Measurements from ENCODE around the gene TRAF4. TPM values are rescaled to one million over a fixed set of nuclear protein-coding genes. Genes with fewer than 3 reads are reported as not detected.

TRAF4 gene
- total and polyA plus RNA-seq, 4 donors, result 35.7 to 92.4 (median 54.1) TPM

GRCh38 chr17:28796062-28796461 is 52.3 kb downstream of the TRAF4 start:
- H3K4me3 ChIP-seq, result no peak overlapping the region
- WGBS, 2 donors, result 83 to 92% methylated on average over 2 of the region's 2 CpGs
- H3K9me3 ChIP-seq (ENCODE audit: control insufficient read depth in 4 of 4, insufficient read depth in 3 of 4, low read length in 3 of 4), result no peaks in the 10 kb centered on the region
- DNase-seq, result no peak
- H3K9ac ChIP-seq (ENCODE audit: insufficient read depth in 1 of 2, low read length in 2 of 2), result no peak overlapping the region
- no peaks in the 10 kb centered on the region for H3K27me3 ChIP-seq (ENCODE audit: control insufficient read depth in 3 of 3, insufficient read depth in 3 of 3, low read length in 2 of 3)
- TF ChIP-seq, protein P1, sequence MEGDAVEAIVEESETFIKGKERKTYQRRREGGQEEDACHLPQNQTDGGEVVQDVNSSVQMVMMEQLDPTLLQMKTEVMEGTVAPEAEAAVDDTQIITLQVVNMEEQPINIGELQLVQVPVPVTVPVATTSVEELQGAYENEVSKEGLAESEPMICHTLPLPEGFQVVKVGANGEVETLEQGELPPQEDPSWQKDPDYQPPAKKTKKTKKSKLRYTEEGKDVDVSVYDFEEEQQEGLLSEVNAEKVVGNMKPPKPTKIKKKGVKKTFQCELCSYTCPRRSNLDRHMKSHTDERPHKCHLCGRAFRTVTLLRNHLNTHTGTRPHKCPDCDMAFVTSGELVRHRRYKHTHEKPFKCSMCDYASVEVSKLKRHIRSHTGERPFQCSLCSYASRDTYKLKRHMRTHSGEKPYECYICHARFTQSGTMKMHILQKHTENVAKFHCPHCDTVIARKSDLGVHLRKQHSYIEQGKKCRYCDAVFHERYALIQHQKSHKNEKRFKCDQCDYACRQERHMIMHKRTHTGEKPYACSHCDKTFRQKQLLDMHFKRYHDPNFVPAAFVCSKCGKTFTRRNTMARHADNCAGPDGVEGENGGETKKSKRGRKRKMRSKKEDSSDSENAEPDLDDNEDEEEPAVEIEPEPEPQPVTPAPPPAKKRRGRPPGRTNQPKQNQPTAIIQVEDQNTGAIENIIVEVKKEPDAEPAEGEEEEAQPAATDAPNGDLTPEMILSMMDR (IDR thresholded peaks at IDR 0.05; ENCODE audit: control extremely low read depth, extremely low read depth), result no peak
- H3K36me3 ChIP-seq (ENCODE audit: control insufficient read depth in 4 of 4, insufficient read depth in 4 of 4, low read length in 4 of 4), result peaks cover 0 to 6% (median 2%) of the 10 kb centered on the region in 4 donors
- ATAC-seq (ENCODE audit: insufficient read depth, low FRiP score), result no peak
- H3K4me1 ChIP-seq (ENCODE audit: control insufficient read depth in 5 of 5, insufficient read depth in 5 of 5, low read length in 5 of 5), result peaks cover 0 to 5% (median 0%) of the 10 kb centered on the region in 5 donors
- no peak overlapping the region for H3K27ac ChIP-seq (ENCODE audit: low read depth in 1 of 2, low read length in 1 of 2)

Small RNAs within 50 kb of the gene (small RNA-seq; reads per million reads assigned to genes)
- gene SNORD42A (ENCODE audit: low replicate concordance) (not detected), gene SNORD42B (ENCODE audit: low replicate concordance) (not detected), gene SNORD4A (ENCODE audit: low replicate concordance) (not detected), gene SNORD4B (ENCODE audit: low replicate concordance) (not detected)

Other genes starting within 250 kb of the TRAF4 start
- gene FOXN1, start 237.7 kb upstream of the TRAF4 start, total RNA-seq, result under 1 TPM in 1 of 2 donors, not detected in 1; 0.25 TPM
- gene FOXN1, start 237.7 kb upstream of the TRAF4 start, polyA plus RNA-seq, result under 1 TPM; 0.13 to 0.18 TPM
- gene UNC119, start 191.4 kb upstream of the TRAF4 start, total RNA-seq, result 10 to 100 TPM; 29.2 to 34.2 TPM
- 10 to 100 TPM; 19.0 to 40.0 TPM for gene UNC119, start 191.4 kb upstream of the TRAF4 start, polyA plus RNA-seq
- gene PIGS, start 172.5 kb upstream of the TRAF4 start, total RNA-seq, result 10 to 100 TPM; 43.2 to 71.3 TPM
- 10 to 100 TPM in 1 of 2 donors, 1 to 10 TPM in 1; 10.0 to 71.9 TPM for gene PIGS, start 172.5 kb upstream of the TRAF4 start, polyA plus RNA-seq
- gene ALDOC, start 167.1 kb upstream of the TRAF4 start, total RNA-seq, result 10 to 100 TPM; 21.0 to 40.3 TPM
- gene ALDOC, start 167.1 kb upstream of the TRAF4 start, polyA plus RNA-seq, result 10 to 100 TPM; 15.5 to 52.5 TPM
- gene SPAG5, start 145.0 kb upstream of the TRAF4 start, total RNA-seq, result 10 to 100 TPM; 10.5 to 15.0 TPM
- 1 to 10 TPM; 6.3 to 9.9 TPM for gene SPAG5, start 145.0 kb upstream of the TRAF4 start, polyA plus RNA-seq
- gene RSKR, start 129.8 kb upstream of the TRAF4 start, total RNA-seq, result 10 to 100 TPM; 12.2 to 14.3 TPM
- gene RSKR, start 129.8 kb upstream of the TRAF4 start, polyA plus RNA-seq, result 1 to 10 TPM; 3.9 to 5.5 TPM
- 100 to 1,000 TPM in 1 of 2 donors, 10 to 100 TPM in 1; 81.3 to 147 TPM for gene BLTP2, start 98.9 kb upstream of the TRAF4 start, total RNA-seq
- gene BLTP2, start 98.9 kb upstream of the TRAF4 start, polyA plus RNA-seq, result 10 to 100 TPM; 23.4 to 46.4 TPM
- 10 to 100 TPM; 45.1 to 51.9 TPM for gene SDF2, start 82.1 kb upstream of the TRAF4 start, total RNA-seq
- gene SDF2, start 82.1 kb upstream of the TRAF4 start, polyA plus RNA-seq, result 10 to 100 TPM; 36.5 to 73.3 TPM
- 10 to 100 TPM; 64.8 to 96.4 TPM for gene SUPT6H, start 81.8 kb upstream of the TRAF4 start, total RNA-seq
- 10 to 100 TPM; 27.5 to 32.4 TPM for gene SUPT6H, start 81.8 kb upstream of the TRAF4 start, polyA plus RNA-seq
- gene PROCA1, start 32.1 kb upstream of the TRAF4 start, total RNA-seq, result 1 to 10 TPM; 2.1 to 3.7 TPM
- gene PROCA1, start 32.1 kb upstream of the TRAF4 start, polyA plus RNA-seq, result 1 to 10 TPM; 1.2 to 3.4 TPM
- gene RAB34, start 26.1 kb upstream of the TRAF4 start, total RNA-seq, result 10 to 100 TPM; 77.8 to 91.8 TPM
- 100 to 1,000 TPM; 103 TPM for gene RAB34, start 26.1 kb upstream of the TRAF4 start, polyA plus RNA-seq
- gene RPL23A, start 24.0 kb upstream of the TRAF4 start, total RNA-seq, result 1,000 to 10,000 TPM in 1 of 2 donors, 100 to 1,000 TPM in 1; 528 to 1,109 TPM
- gene RPL23A, start 24.0 kb upstream of the TRAF4 start, polyA plus RNA-seq, result 1,000 to 10,000 TPM in 1 of 2 donors, 100 to 1,000 TPM in 1; 955 to 1,200 TPM
- gene TLCD1, start 17.8 kb upstream of the TRAF4 start, total RNA-seq, result 10 to 100 TPM in 1 of 2 donors, 1 to 10 TPM in 1; 3.8 to 32.0 TPM
- 10 to 100 TPM; 25.4 to 42.0 TPM for gene TLCD1, start 17.8 kb upstream of the TRAF4 start, polyA plus RNA-seq
- 10 to 100 TPM in 1 of 2 donors, 1 to 10 TPM in 1; 5.7 to 14.7 TPM for gene NEK8, start 15.2 kb upstream of the TRAF4 start, total RNA-seq
- gene NEK8, start 15.2 kb upstream of the TRAF4 start, polyA plus RNA-seq, result 1 to 10 TPM; 5.1 to 9.2 TPM
- 10 to 100 TPM in 1 of 2 donors, 1 to 10 TPM in 1; 8.3 to 17.7 TPM for gene FAM222B, start 98.8 kb downstream of the TRAF4 start, total RNA-seq
- gene FAM222B, start 98.8 kb downstream of the TRAF4 start, polyA plus RNA-seq, result 1 to 10 TPM; 8.8 to 9.5 TPM
- gene ERAL1, start 111.0 kb downstream of the TRAF4 start, total RNA-seq, result 10 to 100 TPM; 28.4 to 39.3 TPM
- gene ERAL1, start 111.0 kb downstream of the TRAF4 start, polyA plus RNA-seq, result 10 to 100 TPM; 36.8 to 37.0 TPM
- gene FLOT2, start 153.7 kb downstream of the TRAF4 start, total RNA-seq, result 100 to 1,000 TPM in 1 of 2 donors, 10 to 100 TPM in 1; 46.2 to 168 TPM
- gene FLOT2, start 153.7 kb downstream of the TRAF4 start, polyA plus RNA-seq, result 100 to 1,000 TPM in 1 of 2 donors, 10 to 100 TPM in 1; 73.6 to 226 TPM
- gene DHRS13, start 159.1 kb downstream of the TRAF4 start, total RNA-seq, result 10 to 100 TPM; 10.5 to 14.2 TPM
- 10 to 100 TPM; 20.6 to 29.9 TPM for gene DHRS13, start 159.1 kb downstream of the TRAF4 start, polyA plus RNA-seq
- gene PHF12, start 207.5 kb downstream of the TRAF4 start, total RNA-seq, result 10 to 100 TPM; 51.5 to 59.1 TPM
- gene PHF12, start 207.5 kb downstream of the TRAF4 start, polyA plus RNA-seq, result 10 to 100 TPM; 12.6 to 23.1 TPM

Data from lung (tissue), 13 donors.